ENCODE results near the gene FN3K.

The FN3K gene

GRCh38 chr17:82734987-82735866, at the start of gene FN3K:
FN3K (plus strand) TSS chr17:82735615; CDS start chr17:82735637, 22 bp downstream.
- peak; percentile 74 for DNase-seq (ENCODE audit: low read depth, low spot score)

GRCh38 chr17:82686366-82687324, 48.8 kb upstream of the FN3K start:
- DNase-seq (ENCODE audit: low read depth, low spot score) = no peak

- DNase-seq (ENCODE audit: low read depth, low spot score) = no peak
These were observed 48.0 kb upstream of the FN3K start for GRCh38 chr17:82687375-82687861.

GRCh38 chr17:82687871-82688270, 47.5 kb upstream of the FN3K start:
- no peak for DNase-seq (ENCODE audit: low read depth, low spot score)

GRCh38 chr17:82689077-82689476, 46.3 kb upstream of the FN3K start:
- DNase-seq (ENCODE audit: low read depth, low spot score) = no peak

- no peak for DNase-seq (ENCODE audit: low read depth, low spot score)
These were observed 44.5 kb upstream of the FN3K start for GRCh38 chr17:82690786-82691489.

GRCh38 chr17:82691714-82692113, 43.7 kb upstream of the FN3K start:
- no peak for DNase-seq (ENCODE audit: low read depth, low spot score)

GRCh38 chr17:82692268-82692667, 43.1 kb upstream of the FN3K start:
- DNase-seq (ENCODE audit: low read depth, low spot score) = no peak

GRCh38 chr17:82693168-82693867, 42.1 kb upstream of the FN3K start:
- DNase-seq (ENCODE audit: low read depth, low spot score) = no peak

- DNase-seq (ENCODE audit: low read depth, low spot score) = no peak
These were observed 40.8 kb upstream of the FN3K start for GRCh38 chr17:82694647-82695046.

- DNase-seq (ENCODE audit: low read depth, low spot score) = no peak
These were observed 39.2 kb upstream of the FN3K start for GRCh38 chr17:82696259-82696658.

- no peak for DNase-seq (ENCODE audit: low read depth, low spot score)
These were observed 38.3 kb upstream of the FN3K start for GRCh38 chr17:82696916-82697807.

GRCh38 chr17:82697808-82698064, 37.7 kb upstream of the FN3K start:
- DNase-seq (ENCODE audit: low read depth, low spot score) = no peak

GRCh38 chr17:82698065-82698973, 37.1 kb upstream of the FN3K start, which contains the start of gene RAB40B:
RAB40B (minus strand) TSS chr17:82698698; CDS start chr17:82698596, 102 bp downstream.
- DNase-seq (ENCODE audit: low read depth, low spot score) = peak; percentile 99

GRCh38 chr17:82698974-82699442, 36.4 kb upstream of the FN3K start:
- DNase-seq (ENCODE audit: low read depth, low spot score) = peak; percentile 39

GRCh38 chr17:82699551-82699950, 35.9 kb upstream of the FN3K start:
- no peak for DNase-seq (ENCODE audit: low read depth, low spot score)

GRCh38 chr17:82702231-82702927, 33.0 kb upstream of the FN3K start:
- no peak for DNase-seq (ENCODE audit: low read depth, low spot score)

GRCh38 chr17:82703036-82703745, 32.2 kb upstream of the FN3K start:
- DNase-seq (ENCODE audit: low read depth, low spot score) = no peak

Data from ELF-1 (cell line).